DOHH2 (cell line): Measurements from ENCODE around the gene RNASE9.

Experiments used
- CTCF ChIP-seq: fragments of 200-600 bp; sonication (generic); IDR thresholded peaks from one replicate; pipeline ENCODE4 v1.5.1; 2014; ENCODE audit warnings: antibody characterized with exemption, mild to moderate bottlenecking, low read depth, low read length; ENCODE audit not compliant: poor library complexity, severe bottlenecking
- EZH2phosphoT487 ChIP-seq: fragments of 200-600 bp; sonication (generic); IDR thresholded peaks from 2 replicates; pipeline ENCODE4 v1.6.1; 2017; ENCODE audit warnings: borderline replicate concordance, mild to moderate bottlenecking, antibody characterized with exemption, low read length, moderate library complexity, mixed read lengths

- TF ChIP-seq CTCF (no peak), EZH2phosphoT487 (no peak)
Observed at GRCh38 chr14:20555845-20556244, 5.0 kb downstream of the RNASE9 start.
